Naive B cell (primary cell): Measurements from ENCODE around the gene ADIPOR2. TPM values are rescaled to one million over a fixed set of nuclear protein-coding genes. Genes with fewer than 3 reads are reported as not detected.
"Not testable (repeated sequence)": the region's sequence is repeated elsewhere in the genome, so short reads cannot be mapped to it uniquely, and the experiment has no call there.

Experiments
- ATAC-seq, 2 donors: fragments of 150-1000 bp; cut with Tn5 transposase; 2 replicates each; pipeline ENCODE4 v1.10.0; 2021; ENCODE audit warnings: low read depth in 2 of 2, mild to moderate bottlenecking in 2 of 2, moderate library complexity in 2 of 2
- DNase-seq: peaks from one replicate; pipeline ENCODE4 v3.0.0; 2022
- H3K27ac Mint-ChIP-seq, 6 donors: one replicate each; pipeline ENCODE4 v1.8.0; 2020 to 2022; ENCODE audit warnings: mild to moderate bottlenecking in 6 of 6, mixed read lengths in 6 of 6, moderate library complexity in 5 of 6, inconsistent platforms in 2 of 6
- H3K27me3 Mint-ChIP-seq, 3 donors: one replicate each; pipeline ENCODE4 v1.8.0; 2021 to 2022; ENCODE audit warnings: mixed read lengths in 3 of 3, mild to moderate bottlenecking in 1 of 3
- H3K36me3 Mint-ChIP-seq, 2 donors: one replicate each; pipeline ENCODE4 v1.8.0; 2020 to 2022; ENCODE audit warnings: mixed read lengths in 2 of 2, inconsistent platforms in 1 of 2, mild to moderate bottlenecking in 1 of 2
- H3K4me1 Mint-ChIP-seq, 3 donors: one replicate each; pipeline ENCODE4 v1.8.0; 2020 to 2022; ENCODE audit warnings: mixed read lengths in 3 of 3, inconsistent platforms in 1 of 3, mild to moderate bottlenecking in 1 of 3, moderate library complexity in 1 of 3
- H3K4me3 Mint-ChIP-seq, 8 donors: one replicate each; pipeline ENCODE4 v1.8.0; 2020 to 2022; ENCODE audit warnings: mild to moderate bottlenecking in 8 of 8, mixed read lengths in 8 of 8, moderate library complexity in 8 of 8, inconsistent platforms in 2 of 8
- H3K9me3 Mint-ChIP-seq, 7 donors: one replicate each; pipeline ENCODE4 v1.8.0; 2020 to 2022; ENCODE audit warnings: mixed read lengths in 7 of 7, mild to moderate bottlenecking in 5 of 7, inconsistent platforms in 2 of 7, moderate library complexity in 1 of 7
- polyA plus RNA-seq, 6 donors: library from polyadenylated mRNA; unstranded; fragments of 300-500 nt; fragmentation: Illumina TruSeq; gene quantifications; one replicate each; pipeline ENCODE4 v1.2.3, GENCODE V29; 2021; ENCODE audit warnings: low read depth in 6 of 6

The ADIPOR2 gene
- polyA plus RNA-seq, 6 donors from 2014 or later: 2.4 to 4.2 (median 3.7) TPM

- not testable (repeated sequence) for H3K27me3 Mint-ChIP-seq, H3K4me3 Mint-ChIP-seq, H3K9me3 Mint-ChIP-seq, H3K36me3 Mint-ChIP-seq, H3K27ac Mint-ChIP-seq, DNase-seq, ATAC-seq
- peaks cover 10 to 25% (median 22%) of the 10 kb centered on the region in 3 donors for H3K4me1 Mint-ChIP-seq
These were observed 42.8 kb downstream of the ADIPOR2 start for GRCh38 chr12:1733712-1734111.

- Mint-ChIP-seq H3K27ac (peak overlapping the region in 5 of 6 donors; percentile 21 to 63 (median 43)), H3K4me3 (no peak overlapping the region), H3K4me1 (peaks cover 30 to 56% (median 55%) of the 10 kb centered on the region in 3 donors), H3K27me3 (no peaks in the 10 kb centered on the region), H3K36me3 (peaks cover 0 to 6% of the 10 kb centered on the region in 2 donors), H3K9me3 (no peaks in the 10 kb centered on the region)
- ATAC-seq (no peak), DNase-seq (no peak)
These were observed 46.9 kb downstream of the ADIPOR2 start for GRCh38 chr12:1737652-1738286.

- no peak overlapping the region for H3K4me3 Mint-ChIP-seq
- DNase-seq (no peak), ATAC-seq (no peak)
These were observed 47.6 kb downstream of the ADIPOR2 start for GRCh38 chr12:1738446-1738845.

GRCh38 chr12:1739368-1739767 is 48.5 kb downstream of the ADIPOR2 start:
- peaks cover 30 to 58% (median 56%) of the 10 kb centered on the region in 3 donors for H3K4me1 Mint-ChIP-seq
- DNase-seq (no peak), ATAC-seq (no peak)
- H3K4me3 Mint-ChIP-seq: no peak overlapping the region
- H3K27me3 Mint-ChIP-seq: no peaks in the 10 kb centered on the region
- no peak overlapping the region for H3K27ac Mint-ChIP-seq
- H3K9me3 Mint-ChIP-seq: no peaks in the 10 kb centered on the region
- peaks cover 0 to 6% of the 10 kb centered on the region in 2 donors for H3K36me3 Mint-ChIP-seq

More at GRCh38 chr12:1738446-1738845, 47.6 kb downstream of the ADIPOR2 start:
- peaks cover 0 to 6% of the 10 kb centered on the region in 2 donors for H3K36me3 Mint-ChIP-seq
- H3K4me1 Mint-ChIP-seq: peaks cover 30 to 58% (median 56%) of the 10 kb centered on the region in 3 donors
- no peaks in the 10 kb centered on the region for H3K9me3 Mint-ChIP-seq
- peak overlapping the region in 2 of 6 donors; percentile 11 to 53 for H3K27ac Mint-ChIP-seq
- no peaks in the 10 kb centered on the region for H3K27me3 Mint-ChIP-seq

GRCh38 chr12:1740161-1740948 is 49.5 kb downstream of the ADIPOR2 start:
- H3K27ac Mint-ChIP-seq: peak overlapping the region in 2 of 6 donors; percentile 43 to 61
- H3K4me3 Mint-ChIP-seq: peak overlapping the region in 1 of 8 donors; percentile 6
- peaks cover 0 to 6% of the 10 kb centered on the region in 2 donors for H3K36me3 Mint-ChIP-seq
- H3K4me1 Mint-ChIP-seq: peaks cover 31 to 63% (median 62%) of the 10 kb centered on the region in 3 donors
- DNase-seq (no peak), ATAC-seq (peak in 1 of 2 donors; percentile 61)
- H3K9me3 Mint-ChIP-seq: no peaks in the 10 kb centered on the region
- H3K27me3 Mint-ChIP-seq: no peaks in the 10 kb centered on the region

GRCh38 chr12:1741154-1741949 is 50.5 kb downstream of the ADIPOR2 start:
- Mint-ChIP-seq H3K9me3 (peaks cover 0 to 7% (median under 1%) of the 10 kb centered on the region in 7 donors), H3K27me3 (no peaks in the 10 kb centered on the region), H3K4me3 (peak overlapping the region in 1 of 8 donors; percentile 3), H3K36me3 (peaks cover 0 to 6% of the 10 kb centered on the region in 2 donors), H3K27ac (peak overlapping the region in 3 of 6 donors; percentile 4 to 61 (median 5)), H3K4me1 (peaks cover 41 to 70% (median 66%) of the 10 kb centered on the region in 3 donors)
- ATAC-seq (no peak), DNase-seq (no peak)

- no peak for DNase-seq
These were observed 54.1 kb downstream of the ADIPOR2 start for GRCh38 chr12:1744932-1745331.

GRCh38 chr12:1747609-1748008 is 56.7 kb downstream of the ADIPOR2 start:
- ATAC-seq (no peak), DNase-seq (no peak)
- peaks cover 15 to 20% of the 10 kb centered on the region in 2 donors for H3K36me3 Mint-ChIP-seq
- no peak overlapping the region for H3K4me3 Mint-ChIP-seq
- H3K4me1 Mint-ChIP-seq: peaks cover 24 to 49% (median 41%) of the 10 kb centered on the region in 3 donors
- peaks cover 0 to 32% (median 20%) of the 10 kb centered on the region in 7 donors for H3K9me3 Mint-ChIP-seq
- H3K27ac Mint-ChIP-seq: no peak overlapping the region
- no peaks in the 10 kb centered on the region for H3K27me3 Mint-ChIP-seq

More at GRCh38 chr12:1744932-1745331, 54.1 kb downstream of the ADIPOR2 start:
- no peak for ATAC-seq
- Mint-ChIP-seq H3K4me3 (peak overlapping the region in 1 of 8 donors; percentile 57), H3K4me1 (peaks cover 43 to 59% (median 56%) of the 10 kb centered on the region in 3 donors), H3K27me3 (no peaks in the 10 kb centered on the region), H3K9me3 (peaks cover 0 to 32% (median 20%) of the 10 kb centered on the region in 7 donors), H3K27ac (no peak overlapping the region), H3K36me3 (peaks cover 15 to 20% of the 10 kb centered on the region in 2 donors)

GRCh38 chr12:1749019-1749418 is 58.1 kb downstream of the ADIPOR2 start:
- Mint-ChIP-seq H3K9me3 (peaks cover 0 to 32% (median 20%) of the 10 kb centered on the region in 7 donors), H3K27ac (peak overlapping the region in 2 of 6 donors; percentile 67 to 82), H3K4me1 (peaks cover 28 to 48% (median 41%) of the 10 kb centered on the region in 3 donors), H3K27me3 (no peaks in the 10 kb centered on the region), H3K4me3 (peak overlapping the region in 2 of 8 donors; percentile 20 to 70), H3K36me3 (peaks cover 15 to 20% of the 10 kb centered on the region in 2 donors)
- DNase-seq: no peak
- ATAC-seq: no peak

- H3K27ac Mint-ChIP-seq: peak overlapping the region in 1 of 6 donors; percentile 61
- DNase-seq: no peak
- H3K9me3 Mint-ChIP-seq: peaks cover 0 to 32% (median 20%) of the 10 kb centered on the region in 7 donors
- peak overlapping the region in 1 of 8 donors; percentile 77 for H3K4me3 Mint-ChIP-seq
- peaks cover 28 to 43% (median 39%) of the 10 kb centered on the region in 3 donors for H3K4me1 Mint-ChIP-seq
- ATAC-seq: no peak
- no peaks in the 10 kb centered on the region for H3K27me3 Mint-ChIP-seq
- peaks cover 15 to 20% of the 10 kb centered on the region in 2 donors for H3K36me3 Mint-ChIP-seq
These were observed 59.4 kb downstream of the ADIPOR2 start for GRCh38 chr12:1750300-1750699.

GRCh38 chr12:1758376-1758775 is 67.5 kb downstream of the ADIPOR2 start:
- Mint-ChIP-seq H3K27ac (no peak overlapping the region), H3K9me3 (peaks cover 0 to 2% (median 0%) of the 10 kb centered on the region in 7 donors), H3K4me3 (no peak overlapping the region), H3K36me3 (peaks cover 7 to 30% of the 10 kb centered on the region in 2 donors), H3K4me1 (peaks cover 0 to 4% (median 0%) of the 10 kb centered on the region in 3 donors), H3K27me3 (no peaks in the 10 kb centered on the region)
- no peak for ATAC-seq
- no peak for DNase-seq

GRCh38 chr12:1758887-1759286 is 68.0 kb downstream of the ADIPOR2 start:
- ATAC-seq (no peak), DNase-seq (no peak)
- Mint-ChIP-seq H3K27me3 (no peaks in the 10 kb centered on the region), H3K36me3 (peaks cover 7 to 30% of the 10 kb centered on the region in 2 donors), H3K4me1 (peaks cover 0 to 4% (median 0%) of the 10 kb centered on the region in 3 donors), H3K27ac (no peak overlapping the region), H3K4me3 (no peak overlapping the region), H3K9me3 (peaks cover 0 to 2% (median 0%) of the 10 kb centered on the region in 7 donors)
